GM06990 (cell line): ENCODE results near the gene IL17B.

Source experiments
- DNase-seq: peaks from one replicate; pipeline ENCODE4 v3.0.0-alpha.2; 2011; ENCODE audit not compliant: insufficient read length; ENCODE audit errors: extremely low read depth
- H3K27me3 ChIP-seq: replicated peaks from 2 replicates; pipeline ENCODE4 v1.6.0; 2011; ENCODE audit warnings: low read length; ENCODE audit not compliant: control insufficient read depth, insufficient read depth
- H3K36me3 ChIP-seq: 2 replicates; pipeline ENCODE4 v1.5.1; 2011; ENCODE audit warnings: low read length; ENCODE audit not compliant: control insufficient read depth, insufficient read depth
- H3K4me3 ChIP-seq: replicated peaks from 2 replicates; pipeline ENCODE4 v1.5.1; 2011; ENCODE audit warnings: low read depth, mild to moderate bottlenecking, control low read depth, low read length
- TF ChIP-seq, protein P1 (sequence below): IDR thresholded peaks from 2 replicates; pipeline ENCODE4 v1.5.1; 2011; ENCODE audit warnings: low read length, control low read depth, mild to moderate bottlenecking, inconsistent platforms; ENCODE audit not compliant: insufficient read depth, poor library complexity, severe bottlenecking

Gene IL17B

DNA sequence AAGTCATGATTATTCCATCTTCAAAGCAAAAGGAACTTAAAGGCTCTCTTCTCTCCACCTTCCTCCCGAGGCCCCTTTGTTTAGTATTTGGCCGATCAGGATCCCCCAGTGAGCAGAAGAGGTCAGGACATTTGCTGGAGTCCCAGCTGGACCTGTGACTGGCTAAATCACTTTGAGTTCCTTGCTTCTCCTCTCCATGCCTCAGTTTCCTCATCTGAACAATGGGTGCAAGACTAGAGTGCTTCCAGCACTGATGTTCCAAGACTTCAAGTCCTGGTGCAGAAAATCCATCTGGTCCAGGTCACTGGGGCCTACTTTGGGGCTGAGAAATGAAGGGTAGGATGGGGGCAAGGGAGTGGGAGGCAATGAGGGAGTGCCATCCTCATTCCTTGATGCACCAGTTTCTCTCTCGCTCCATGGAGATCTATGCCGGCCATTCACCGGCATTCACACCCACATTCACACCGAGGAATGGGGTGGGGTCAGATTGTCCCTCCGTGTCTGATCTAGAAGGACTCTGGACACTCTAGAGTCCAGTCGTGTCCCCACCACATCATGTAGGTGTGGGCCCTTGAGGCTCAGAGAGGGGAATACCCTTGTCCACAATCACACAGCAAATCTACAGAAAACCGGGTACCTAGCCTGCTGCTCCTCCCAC, 38.7 kb upstream of the IL17B start:
- no peak for DNase-seq
- Histone ChIP-seq H3K36me3 (no peaks in the 10 kb centered on the region), H3K27me3 (peaks cover 4% of the 10 kb centered on the region; the same call in 1 of the 2 replicates), H3K4me3 (no peak overlapping the region)
- TF ChIP-seq, protein P1, sequence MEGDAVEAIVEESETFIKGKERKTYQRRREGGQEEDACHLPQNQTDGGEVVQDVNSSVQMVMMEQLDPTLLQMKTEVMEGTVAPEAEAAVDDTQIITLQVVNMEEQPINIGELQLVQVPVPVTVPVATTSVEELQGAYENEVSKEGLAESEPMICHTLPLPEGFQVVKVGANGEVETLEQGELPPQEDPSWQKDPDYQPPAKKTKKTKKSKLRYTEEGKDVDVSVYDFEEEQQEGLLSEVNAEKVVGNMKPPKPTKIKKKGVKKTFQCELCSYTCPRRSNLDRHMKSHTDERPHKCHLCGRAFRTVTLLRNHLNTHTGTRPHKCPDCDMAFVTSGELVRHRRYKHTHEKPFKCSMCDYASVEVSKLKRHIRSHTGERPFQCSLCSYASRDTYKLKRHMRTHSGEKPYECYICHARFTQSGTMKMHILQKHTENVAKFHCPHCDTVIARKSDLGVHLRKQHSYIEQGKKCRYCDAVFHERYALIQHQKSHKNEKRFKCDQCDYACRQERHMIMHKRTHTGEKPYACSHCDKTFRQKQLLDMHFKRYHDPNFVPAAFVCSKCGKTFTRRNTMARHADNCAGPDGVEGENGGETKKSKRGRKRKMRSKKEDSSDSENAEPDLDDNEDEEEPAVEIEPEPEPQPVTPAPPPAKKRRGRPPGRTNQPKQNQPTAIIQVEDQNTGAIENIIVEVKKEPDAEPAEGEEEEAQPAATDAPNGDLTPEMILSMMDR, result no peak

DNA sequence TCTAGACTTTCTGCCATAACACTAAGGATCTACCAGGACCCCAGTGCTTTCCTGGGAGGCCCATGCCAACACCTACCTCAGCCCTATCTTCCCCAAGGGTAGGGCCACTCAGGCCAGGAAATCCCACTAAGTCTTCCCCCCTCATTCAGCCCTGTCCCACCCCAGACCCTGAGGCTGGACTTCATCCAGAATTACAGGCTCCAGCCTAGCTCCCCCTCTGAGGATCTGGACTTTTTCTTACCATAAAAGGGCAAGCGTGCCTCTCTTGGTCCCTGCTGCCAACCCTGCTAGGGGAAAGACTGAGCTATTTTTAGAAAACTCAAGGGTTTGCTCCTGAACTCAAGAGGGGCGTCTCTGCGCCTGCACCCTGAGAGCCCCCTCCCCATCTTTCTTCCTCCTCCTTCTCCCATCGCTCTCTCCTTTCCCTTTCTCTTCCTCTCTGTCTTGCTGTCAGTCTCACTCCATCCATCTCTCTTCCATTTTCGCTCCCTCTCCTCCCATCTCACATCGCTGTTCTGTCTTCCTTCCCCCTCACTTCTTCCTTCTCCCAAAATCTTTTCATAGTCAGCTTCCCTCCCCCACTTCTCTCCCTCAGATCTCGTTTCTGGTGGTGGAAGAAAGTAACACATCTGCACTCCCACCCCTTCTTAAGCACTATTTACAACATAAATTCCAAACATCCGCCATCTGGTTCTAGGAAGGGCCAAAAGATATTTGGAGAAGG, 38.1 kb upstream of the IL17B start:
- peaks cover 4% of the 10 kb centered on the region; the same call in 1 of the 2 replicates for H3K27me3 ChIP-seq
- TF ChIP-seq, protein P1, result no peak
- no peak for DNase-seq
- no peak overlapping the region for H3K4me3 ChIP-seq
- H3K36me3 ChIP-seq, result no peaks in the 10 kb centered on the region

DNA sequence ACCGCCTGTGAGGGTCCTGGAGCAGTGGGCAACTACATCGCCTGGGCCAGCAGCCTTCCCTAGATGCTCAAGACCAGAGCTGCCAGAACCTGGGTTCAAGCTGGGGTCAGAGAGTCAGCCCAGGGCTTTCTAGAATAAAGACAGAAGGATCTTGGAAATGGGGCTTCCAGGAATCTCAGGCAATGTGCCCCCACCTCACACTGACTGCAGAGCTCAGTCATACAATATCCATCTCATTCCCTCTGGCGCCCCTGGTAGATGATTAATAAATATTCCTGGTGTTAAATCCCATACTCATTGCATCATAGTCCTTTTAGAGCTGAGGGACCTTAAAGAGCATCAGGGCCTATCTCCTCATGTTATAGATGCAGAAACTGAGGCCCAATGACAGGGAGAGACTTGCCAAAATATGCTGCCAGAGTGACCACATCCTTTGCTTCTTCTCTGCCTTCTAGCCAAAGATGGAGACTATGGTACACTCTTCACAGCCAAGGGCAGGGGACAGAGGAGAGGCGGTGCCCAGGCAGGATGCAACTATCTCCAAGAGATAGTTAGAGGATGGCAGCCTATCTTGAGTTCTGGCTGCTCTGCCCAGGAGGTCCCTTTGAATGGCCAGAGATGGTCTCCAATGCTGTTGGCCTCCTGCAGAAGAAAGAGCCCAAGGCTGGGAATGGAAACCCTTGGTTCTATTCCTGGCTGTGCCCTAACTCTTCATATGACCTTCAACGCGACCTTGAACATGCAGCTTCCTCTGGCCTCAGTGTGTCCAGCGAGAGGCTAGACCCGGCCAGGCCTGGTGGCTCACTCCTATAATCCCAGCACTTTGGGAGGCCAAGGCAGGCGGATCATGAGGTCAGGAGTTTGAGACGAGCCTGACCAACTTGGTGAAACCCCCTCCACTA, 36.2 kb upstream of the IL17B start:
- no peak overlapping the region for H3K4me3 ChIP-seq
- TF ChIP-seq, protein P1, result no peak
- no peaks in the 10 kb centered on the region for H3K36me3 ChIP-seq
- peaks cover 4% of the 10 kb centered on the region; the same call in 1 of the 2 replicates for H3K27me3 ChIP-seq
- no peak for DNase-seq

DNA sequence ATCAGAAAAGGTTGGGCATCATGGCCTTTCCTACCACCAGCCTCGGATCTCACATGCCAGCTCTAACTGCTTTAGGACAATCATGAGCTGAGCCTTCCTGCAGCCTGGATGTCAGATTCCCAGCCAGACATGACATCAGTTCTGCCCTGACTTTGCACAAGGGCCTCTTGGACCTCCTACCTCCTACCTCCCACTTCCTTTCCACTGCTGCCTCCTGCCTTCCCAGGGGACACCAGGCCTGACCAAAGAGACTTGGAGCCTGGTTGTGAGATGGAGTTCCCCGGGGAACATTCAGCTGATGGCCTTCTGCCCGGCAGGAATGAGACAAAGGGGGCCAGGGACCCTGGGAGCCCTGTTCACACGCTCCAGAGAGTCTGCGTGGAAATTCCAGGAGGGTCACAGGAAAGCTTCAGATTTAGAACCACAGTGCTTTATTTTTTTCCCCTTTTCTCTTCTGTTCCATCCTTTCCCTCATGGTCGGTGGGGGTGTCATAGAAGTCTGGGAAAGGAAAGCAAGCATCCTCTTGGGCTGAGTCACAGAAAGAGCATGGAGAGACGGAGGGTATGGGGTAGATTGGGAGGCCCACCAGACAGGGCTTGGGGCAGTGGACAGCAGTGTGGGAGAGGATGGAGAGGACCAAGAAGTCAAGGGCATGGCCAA, 35.4 kb upstream of the IL17B start:
- Histone ChIP-seq H3K4me3 (no peak overlapping the region), H3K36me3 (no peaks in the 10 kb centered on the region), H3K27me3 (peaks cover 4% of the 10 kb centered on the region; the same call in 1 of the 2 replicates)
- TF ChIP-seq, protein P1, result no peak
- DNase-seq, result no peak

DNA sequence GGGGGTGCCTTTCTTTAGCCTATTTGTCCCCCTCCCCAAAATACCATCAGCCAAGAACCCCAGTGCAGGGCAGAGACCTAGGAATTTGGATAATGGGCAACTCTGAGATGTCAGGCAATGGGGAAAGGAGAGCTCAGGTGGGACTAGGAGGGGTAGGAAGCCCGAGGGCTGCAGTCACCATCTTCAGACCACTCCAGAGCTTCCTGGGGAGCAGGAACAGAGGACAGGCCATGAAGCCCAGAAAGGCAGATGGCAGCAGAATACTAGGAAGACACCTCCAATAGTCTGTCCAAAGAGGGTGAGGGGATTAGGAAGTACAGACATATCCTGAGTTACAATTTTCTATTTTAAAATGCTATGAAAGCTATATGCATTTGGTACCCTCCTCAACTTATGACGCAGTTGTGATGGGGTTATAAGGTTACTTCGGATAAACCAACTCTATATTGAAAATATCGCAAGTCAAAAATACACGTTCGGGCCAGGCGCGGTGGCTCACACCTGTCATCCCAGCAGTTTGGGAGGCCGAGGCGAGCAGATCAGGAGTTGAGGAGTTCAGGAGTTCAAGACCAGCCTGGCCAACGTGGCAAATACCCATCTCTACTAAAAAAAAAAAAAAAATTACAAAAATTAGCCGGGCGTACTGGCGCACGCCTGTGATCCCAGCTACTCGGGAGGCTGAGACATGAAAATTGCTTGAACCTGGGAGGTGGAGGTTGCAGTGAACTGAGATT, 34.6 kb upstream of the IL17B start:
- Histone ChIP-seq H3K27me3 (peaks cover 4% of the 10 kb centered on the region; the same call in 1 of the 2 replicates), H3K36me3 (no peaks in the 10 kb centered on the region), H3K4me3 (no peak overlapping the region)
- TF ChIP-seq, protein P1, result no peak
- DNase-seq, result no peak
